NCI-H446 (cell line): ENCODE data around the gene AMMECR1.
"Not testable (repeated sequence)": the region's sequence is repeated elsewhere in the genome, so short reads cannot be mapped to it uniquely, and the experiment has no call there.

Source experiments
- DNase-seq, 2 experiments: peaks; one replicate each; lab custom pipeline; 2025; lab: John Stamatoyannopoulos, UW

The AMMECR1 gene

GRCh38 chrX:110170029-110170428, 147.9 kb downstream of the AMMECR1 start:
- no peak for DNase-seq

GRCh38 chrX:110168585-110168984, 149.3 kb downstream of the AMMECR1 start:
- no peak for DNase-seq

GRCh38 chrX:110167952-110168451, 149.9 kb downstream of the AMMECR1 start:
- no peak for DNase-seq

GRCh38 chrX:110163488-110163887, 154.4 kb downstream of the AMMECR1 start:
- no peak for DNase-seq

DNA sequence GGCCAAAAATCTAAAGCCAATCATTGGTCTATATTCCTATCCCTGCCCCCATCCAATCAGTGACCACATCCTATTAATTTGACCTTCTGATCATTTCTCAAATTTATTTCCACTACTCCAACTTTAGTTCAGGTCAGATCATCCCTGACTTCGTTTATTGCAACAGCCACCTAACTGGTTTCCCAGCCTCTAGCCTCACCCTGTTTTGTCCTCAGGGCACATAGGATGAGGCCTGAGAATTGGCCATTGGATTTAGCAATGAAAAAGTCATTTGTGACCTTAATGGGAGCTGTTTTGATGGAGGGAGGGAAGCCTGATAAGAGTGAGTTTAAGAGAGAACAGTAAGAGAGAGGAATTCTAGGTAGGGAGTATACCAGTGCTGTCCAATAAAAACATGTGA, 155.0 kb downstream of the AMMECR1 start:
- DNase-seq, result no peak

DNA sequence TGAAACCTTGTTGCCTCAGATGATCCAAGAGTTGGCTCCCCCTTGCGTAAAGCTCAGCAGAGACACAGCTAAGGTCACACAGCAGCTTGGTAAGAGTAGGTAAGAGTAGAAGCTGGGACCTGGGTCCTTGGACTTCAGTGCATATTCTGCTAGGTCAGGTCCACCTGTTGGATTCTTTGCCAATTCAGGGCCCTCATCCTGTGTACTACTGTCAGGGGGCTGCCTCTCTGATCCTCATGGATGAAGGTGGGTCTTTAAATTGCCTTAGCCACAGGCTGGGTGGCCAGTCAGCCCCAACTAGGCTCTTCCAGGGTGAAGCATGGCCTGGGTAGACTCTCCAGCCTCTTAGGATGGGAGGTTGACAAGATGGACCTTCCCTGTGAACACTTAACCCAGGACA, 155.8 kb downstream of the AMMECR1 start:
- no peak for DNase-seq

GRCh38 chrX:110161361-110161686, 156.6 kb downstream of the AMMECR1 start:
- no peak for DNase-seq

DNA sequence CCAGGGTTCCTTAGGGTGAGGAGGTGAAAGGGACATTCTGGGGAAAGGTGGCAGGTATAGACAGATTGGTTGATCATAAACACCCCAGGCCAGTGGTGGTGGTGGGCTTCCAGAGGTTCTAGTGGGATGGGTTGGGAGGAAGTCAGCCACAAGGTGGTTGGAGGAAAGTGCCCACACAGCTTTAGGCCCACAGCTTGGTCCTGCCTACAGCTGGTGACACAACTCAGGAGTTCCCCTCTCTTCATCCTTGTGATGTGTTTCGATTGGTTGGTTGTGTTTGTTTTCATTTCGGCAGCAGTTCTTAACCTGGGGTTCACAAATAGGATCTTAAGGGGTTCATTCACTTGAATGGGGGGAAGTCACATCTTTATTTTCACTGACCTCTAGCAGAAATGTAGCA, 158.0 kb downstream of the AMMECR1 start:
- DNase-seq, result no peak

GRCh38 chrX:110159235-110159634, 158.7 kb downstream of the AMMECR1 start:
- DNase-seq, result no peak

DNA sequence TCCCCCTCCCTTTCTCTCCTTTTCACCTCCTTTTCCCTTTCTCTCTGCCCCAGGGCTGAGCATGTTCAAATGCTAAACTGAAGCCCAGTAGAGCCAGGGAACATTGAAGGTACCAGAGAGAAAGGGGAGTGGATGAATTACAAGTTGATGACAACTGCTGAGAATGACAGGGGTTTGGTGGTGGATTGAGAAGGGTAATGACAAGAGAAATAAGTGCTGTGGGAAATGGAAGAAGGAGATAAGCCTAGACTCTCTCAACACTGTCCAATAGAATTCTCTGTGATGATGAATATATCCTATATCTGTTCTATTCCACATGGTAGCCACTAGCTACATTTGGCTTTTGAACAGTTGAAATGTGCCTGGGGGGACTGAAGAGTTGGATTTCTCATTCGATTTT, 160.4 kb downstream of the AMMECR1 start:
- DNase-seq, result no peak

DNA sequence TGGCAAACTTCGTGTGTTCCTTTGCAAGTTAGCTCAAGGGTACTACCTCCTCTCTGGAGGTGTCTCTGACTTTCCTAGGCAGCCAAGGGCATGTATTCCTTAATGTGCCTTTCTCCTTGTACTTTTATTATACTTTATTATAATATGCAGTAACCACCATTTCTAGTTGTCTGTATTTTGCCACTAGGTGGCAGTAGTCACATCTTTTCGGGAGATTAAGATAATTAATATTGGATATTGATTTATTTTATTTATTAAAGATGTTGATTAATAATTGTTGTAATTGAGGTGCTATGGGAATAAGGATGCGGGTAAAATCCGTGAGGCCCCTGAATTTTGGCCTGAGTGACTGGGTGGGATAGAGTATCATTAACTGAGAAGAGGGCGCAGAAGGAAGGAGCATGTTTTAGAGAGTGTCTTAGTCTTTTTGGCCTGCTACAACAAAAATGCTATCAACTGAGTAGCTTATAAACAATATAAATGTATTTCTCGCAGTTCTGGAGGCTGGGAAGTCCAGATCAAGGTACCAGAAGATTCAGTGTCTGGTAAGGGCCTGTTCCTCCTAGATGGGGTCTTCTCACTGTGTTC, 161.6 kb downstream of the AMMECR1 start:
- DNase-seq, result no peak

- no peak for DNase-seq
Measured at GRCh38 chrX:110155759-110156158, 162.1 kb downstream of the AMMECR1 start.

- DNase-seq, result not testable (repeated sequence)
Measured at GRCh38 chrX:110154328-110154727, 163.6 kb downstream of the AMMECR1 start.

- DNase-seq, result no peak
Measured at GRCh38 chrX:110153896-110154295, 164.0 kb downstream of the AMMECR1 start.

- no peak for DNase-seq
Measured at GRCh38 chrX:110153244-110153643, 164.6 kb downstream of the AMMECR1 start.

- DNase-seq, result peak; percentile 17 to 46
Measured at GRCh38 chrX:110146521-110146920, 171.4 kb downstream of the AMMECR1 start.

- peak in 1 of 2 experiments; percentile 32 for DNase-seq
Measured at GRCh38 chrX:110145854-110146253, 172.0 kb downstream of the AMMECR1 start.

DNA sequence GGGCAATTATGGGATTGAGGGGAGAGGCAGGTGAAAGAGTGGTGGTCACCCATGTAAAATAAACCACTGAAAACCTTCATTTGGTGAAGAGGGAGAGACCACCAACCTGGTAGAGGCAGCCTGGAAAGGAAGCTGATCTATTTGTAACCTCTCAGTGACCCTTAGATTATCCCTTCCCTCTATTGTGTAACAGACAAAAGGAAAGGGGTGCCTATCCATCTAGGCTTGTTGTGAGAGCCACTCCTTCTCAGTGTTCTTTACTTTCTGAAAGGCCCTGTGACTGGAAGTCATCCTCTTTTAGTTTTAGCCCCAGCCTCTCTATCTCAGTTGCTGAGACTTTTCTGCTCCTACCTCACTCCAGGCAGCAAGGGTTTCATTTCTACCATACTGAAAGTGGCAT, 172.6 kb downstream of the AMMECR1 start:
- no peak for DNase-seq
